HepG2 (cell line): ENCODE results near the gene SNF8.
A peak's percentile ranks its signal among the peaks of the same experiment; 100 is the strongest.

ENCODE experiments used
- CC2D1A ChIP-seq: sonication (generic); formaldehyde crosslinking; IDR thresholded peaks from 2 replicates; pipeline ENCODE4 v1.8.1; 2023; ENCODE audit warnings: mild to moderate bottlenecking, missing genetic modification reagents
- FOSL2 ChIP-seq: sonication (generic); formaldehyde crosslinking; IDR thresholded peaks from 2 replicates; pipeline ENCODE4 v1.4.0; 2020; ENCODE audit warnings: missing genetic modification reagents
- HNRNPH1 ChIP-seq: fragments of 200-400 bp; formaldehyde crosslinking; optimal IDR thresholded peaks from 2 replicates; pipeline ENCODE3; 2017; ENCODE audit warnings: mild to moderate bottlenecking, low read depth, low read length
- MAFK ChIP-seq, 2 experiments: IDR thresholded peaks in 1 of 2; conservative IDR thresholded peaks in 1 of 2; 2 replicates each; pipeline ENCODE4 v1.6.1; 2011; ENCODE audit warnings: improper control_type of control experiment in 2 of 2, low read length in 2 of 2
- MXI1 ChIP-seq: IDR thresholded peaks from 3 replicates; pipeline ENCODE4 v1.6.1; 2012; ENCODE audit warnings: low read depth, low read length, inconsistent platforms, borderline replicate concordance
- NFE2L2 ChIP-seq: fragments of 150-350 bp; IDR thresholded peaks from 2 replicates; pipeline ENCODE4 v1.6.1; 2014; ENCODE audit warnings: low read length
- POLR2A ChIP-seq, 2 experiments: IDR thresholded peaks; 2 replicates each; pipeline ENCODE4 v1.6.1; 2011; ENCODE audit warnings: low read depth in 2 of 2, low read length in 2 of 2, mild to moderate bottlenecking in 1 of 2, moderate library complexity in 1 of 2; ENCODE audit not compliant: insufficient read depth in 1 of 2
- POLR2AphosphoS5 ChIP-seq: IDR thresholded peaks from 2 replicates; pipeline ENCODE4 v1.6.1; 2012; ENCODE audit warnings: low read depth, low read length
- RAD21 ChIP-seq: fragments of 450-650 bp; formaldehyde crosslinking; IDR thresholded peaks from 2 replicates; pipeline ENCODE4 v1.5.0; 2020; ENCODE audit warnings: mild to moderate bottlenecking
- RNF2 ChIP-seq: fragments of 450-650 bp; conservative IDR thresholded peaks from 2 replicates; pipeline ENCODE4 v1.6.1; 2016; ENCODE audit warnings: low read depth
- SP1 ChIP-seq, 2 experiments: fragments of 450-650 bp in 1 of 2; sonication (generic) in 1 of 2; formaldehyde crosslinking in 1 of 2; IDR thresholded peaks; 2 replicates each; pipeline versions ENCODE4 v1.4.0 to v1.6.1; 2016 to 2020; ENCODE audit warnings: missing genetic modification reagents in 1 of 2
- TF ChIP-seq, protein P1 (sequence below): fragments of 450-650 bp; IDR thresholded peaks from 2 replicates; pipeline ENCODE4 v1.6.1; 2017
- TF ChIP-seq, protein P2 (sequence below): sonication (generic); formaldehyde crosslinking; IDR thresholded peaks from 2 replicates; pipeline ENCODE4 v1.5.0; 2020; ENCODE audit warnings: mild to moderate bottlenecking, missing genetic modification reagents, moderate library complexity
- TF ChIP-seq, protein P3 (sequence below): IDR thresholded peaks from 2 replicates; pipeline ENCODE4 v1.6.1; 2012; ENCODE audit warnings: inconsistent platforms

DNA sequence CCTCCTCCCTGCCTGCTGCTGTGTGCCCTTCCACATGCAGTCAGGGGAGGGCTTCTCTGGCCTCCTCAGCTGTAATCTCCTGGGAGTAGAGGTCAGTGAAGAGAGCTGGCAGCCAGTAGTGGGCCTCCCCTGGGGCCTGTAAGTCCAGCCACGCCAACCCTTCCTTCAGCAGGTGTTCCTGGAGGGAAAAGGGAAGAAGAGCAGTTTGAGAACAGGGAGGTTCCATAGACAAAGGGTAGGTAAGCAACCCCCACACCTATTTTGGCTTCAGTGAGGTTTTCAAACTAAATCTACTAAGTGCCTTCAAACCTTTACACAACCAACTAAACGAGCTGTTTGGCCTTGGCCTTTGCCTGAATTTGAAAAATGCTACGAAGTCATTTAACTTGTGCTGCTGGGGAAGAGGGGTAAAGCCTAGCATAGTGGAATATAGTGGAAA lies 14.2 kb downstream of the SNF8 start:
- no peak for TF ChIP-seq CC2D1A (CRISPR knock-in tag)
- TF ChIP-seq, protein P1, sequence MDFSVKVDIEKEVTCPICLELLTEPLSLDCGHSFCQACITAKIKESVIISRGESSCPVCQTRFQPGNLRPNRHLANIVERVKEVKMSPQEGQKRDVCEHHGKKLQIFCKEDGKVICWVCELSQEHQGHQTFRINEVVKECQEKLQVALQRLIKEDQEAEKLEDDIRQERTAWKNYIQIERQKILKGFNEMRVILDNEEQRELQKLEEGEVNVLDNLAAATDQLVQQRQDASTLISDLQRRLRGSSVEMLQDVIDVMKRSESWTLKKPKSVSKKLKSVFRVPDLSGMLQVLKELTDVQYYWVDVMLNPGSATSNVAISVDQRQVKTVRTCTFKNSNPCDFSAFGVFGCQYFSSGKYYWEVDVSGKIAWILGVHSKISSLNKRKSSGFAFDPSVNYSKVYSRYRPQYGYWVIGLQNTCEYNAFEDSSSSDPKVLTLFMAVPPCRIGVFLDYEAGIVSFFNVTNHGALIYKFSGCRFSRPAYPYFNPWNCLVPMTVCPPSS, result no peak
- TF ChIP-seq, protein P2, sequence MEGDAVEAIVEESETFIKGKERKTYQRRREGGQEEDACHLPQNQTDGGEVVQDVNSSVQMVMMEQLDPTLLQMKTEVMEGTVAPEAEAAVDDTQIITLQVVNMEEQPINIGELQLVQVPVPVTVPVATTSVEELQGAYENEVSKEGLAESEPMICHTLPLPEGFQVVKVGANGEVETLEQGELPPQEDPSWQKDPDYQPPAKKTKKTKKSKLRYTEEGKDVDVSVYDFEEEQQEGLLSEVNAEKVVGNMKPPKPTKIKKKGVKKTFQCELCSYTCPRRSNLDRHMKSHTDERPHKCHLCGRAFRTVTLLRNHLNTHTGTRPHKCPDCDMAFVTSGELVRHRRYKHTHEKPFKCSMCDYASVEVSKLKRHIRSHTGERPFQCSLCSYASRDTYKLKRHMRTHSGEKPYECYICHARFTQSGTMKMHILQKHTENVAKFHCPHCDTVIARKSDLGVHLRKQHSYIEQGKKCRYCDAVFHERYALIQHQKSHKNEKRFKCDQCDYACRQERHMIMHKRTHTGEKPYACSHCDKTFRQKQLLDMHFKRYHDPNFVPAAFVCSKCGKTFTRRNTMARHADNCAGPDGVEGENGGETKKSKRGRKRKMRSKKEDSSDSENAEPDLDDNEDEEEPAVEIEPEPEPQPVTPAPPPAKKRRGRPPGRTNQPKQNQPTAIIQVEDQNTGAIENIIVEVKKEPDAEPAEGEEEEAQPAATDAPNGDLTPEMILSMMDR (CRISPR knock-in tag), result no peak
- TF ChIP-seq SP1 (IDR thresholded peaks at IDR 0.05), result no peak
- TF ChIP-seq SP1 (CRISPR knock-in tag; IDR thresholded peaks at IDR 0.05), result no peak
- TF ChIP-seq POLR2A (IDR thresholded peaks at IDR 0.05; ENCODE audit: insufficient read depth in 1 of 2, low read depth in 2 of 2, low read length in 2 of 2), result peak in 1 of 2 experiments; percentile 37; a peak in 1 of 4 replicates
- TF ChIP-seq RAD21 (CRISPR knock-in tag), result no peak
- TF ChIP-seq MAFK (conservative IDR thresholded peaks at IDR 0.05 in 1 of 2, IDR thresholded peaks at IDR 0.05 in 1 of 2; ENCODE audit: low read length in 2 of 2), result no peak
- no peak for TF ChIP-seq RNF2
- TF ChIP-seq MXI1, result no peak
- no peak for TF ChIP-seq FOSL2 (CRISPR knock-in tag)
- TF ChIP-seq NFE2L2, result no peak
- TF ChIP-seq, protein P3, sequence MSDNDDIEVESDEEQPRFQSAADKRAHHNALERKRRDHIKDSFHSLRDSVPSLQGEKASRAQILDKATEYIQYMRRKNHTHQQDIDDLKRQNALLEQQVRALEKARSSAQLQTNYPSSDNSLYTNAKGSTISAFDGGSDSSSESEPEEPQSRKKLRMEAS, result no peak
- peak; percentile 53; the same call in 1 of the 2 replicates for TF ChIP-seq POLR2AphosphoS5
- TF ChIP-seq HNRNPH1, result no peak
